ENCODE results near the gene WNT7B. TPM values are rescaled to one million over a fixed set of nuclear protein-coding genes. Genes with fewer than 3 reads are reported as not detected.

The WNT7B gene
- total RNA-seq: not detected

DNA sequence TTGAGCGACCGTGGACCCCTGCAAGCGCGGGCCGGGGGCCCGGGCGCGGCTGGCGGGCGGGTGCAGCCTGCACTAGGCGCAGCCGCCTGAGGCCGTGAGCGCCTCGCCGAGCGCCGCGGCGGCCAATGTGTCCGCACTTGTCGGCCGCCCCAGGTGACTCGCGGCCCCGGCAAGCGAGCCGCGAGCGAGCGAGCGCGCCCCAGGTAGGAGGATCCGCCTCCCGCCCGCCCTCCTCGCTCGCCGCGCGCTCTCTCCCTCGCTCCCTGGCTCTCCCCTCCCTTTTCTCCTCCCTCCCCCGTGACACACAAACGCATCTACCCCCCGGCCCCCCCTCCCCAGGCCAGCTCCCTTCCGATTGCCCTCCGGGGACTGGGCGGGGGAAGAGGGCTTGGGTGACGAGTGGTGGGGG, at the start of gene WNT7B:
TSS of gene WNT7B (minus strand) at position 160 of the 409 bp plus-strand sequence. CDS start 408 bp downstream, outside the sequence.
- TF ChIP-seq, protein P1, sequence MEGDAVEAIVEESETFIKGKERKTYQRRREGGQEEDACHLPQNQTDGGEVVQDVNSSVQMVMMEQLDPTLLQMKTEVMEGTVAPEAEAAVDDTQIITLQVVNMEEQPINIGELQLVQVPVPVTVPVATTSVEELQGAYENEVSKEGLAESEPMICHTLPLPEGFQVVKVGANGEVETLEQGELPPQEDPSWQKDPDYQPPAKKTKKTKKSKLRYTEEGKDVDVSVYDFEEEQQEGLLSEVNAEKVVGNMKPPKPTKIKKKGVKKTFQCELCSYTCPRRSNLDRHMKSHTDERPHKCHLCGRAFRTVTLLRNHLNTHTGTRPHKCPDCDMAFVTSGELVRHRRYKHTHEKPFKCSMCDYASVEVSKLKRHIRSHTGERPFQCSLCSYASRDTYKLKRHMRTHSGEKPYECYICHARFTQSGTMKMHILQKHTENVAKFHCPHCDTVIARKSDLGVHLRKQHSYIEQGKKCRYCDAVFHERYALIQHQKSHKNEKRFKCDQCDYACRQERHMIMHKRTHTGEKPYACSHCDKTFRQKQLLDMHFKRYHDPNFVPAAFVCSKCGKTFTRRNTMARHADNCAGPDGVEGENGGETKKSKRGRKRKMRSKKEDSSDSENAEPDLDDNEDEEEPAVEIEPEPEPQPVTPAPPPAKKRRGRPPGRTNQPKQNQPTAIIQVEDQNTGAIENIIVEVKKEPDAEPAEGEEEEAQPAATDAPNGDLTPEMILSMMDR (IDR thresholded peaks at IDR 0.05; ENCODE audit: low read depth): no peak

- TF ChIP-seq, protein P1 (IDR thresholded peaks at IDR 0.05; ENCODE audit: low read depth): no peak
These were observed 49.3 kb upstream of the WNT7B start for GRCh38 chr22:46025973-46026898.

- TF ChIP-seq, protein P1 (IDR thresholded peaks at IDR 0.05; ENCODE audit: low read depth): no peak
These were observed 48.4 kb upstream of the WNT7B start for GRCh38 chr22:46025225-46025972.

DNA sequence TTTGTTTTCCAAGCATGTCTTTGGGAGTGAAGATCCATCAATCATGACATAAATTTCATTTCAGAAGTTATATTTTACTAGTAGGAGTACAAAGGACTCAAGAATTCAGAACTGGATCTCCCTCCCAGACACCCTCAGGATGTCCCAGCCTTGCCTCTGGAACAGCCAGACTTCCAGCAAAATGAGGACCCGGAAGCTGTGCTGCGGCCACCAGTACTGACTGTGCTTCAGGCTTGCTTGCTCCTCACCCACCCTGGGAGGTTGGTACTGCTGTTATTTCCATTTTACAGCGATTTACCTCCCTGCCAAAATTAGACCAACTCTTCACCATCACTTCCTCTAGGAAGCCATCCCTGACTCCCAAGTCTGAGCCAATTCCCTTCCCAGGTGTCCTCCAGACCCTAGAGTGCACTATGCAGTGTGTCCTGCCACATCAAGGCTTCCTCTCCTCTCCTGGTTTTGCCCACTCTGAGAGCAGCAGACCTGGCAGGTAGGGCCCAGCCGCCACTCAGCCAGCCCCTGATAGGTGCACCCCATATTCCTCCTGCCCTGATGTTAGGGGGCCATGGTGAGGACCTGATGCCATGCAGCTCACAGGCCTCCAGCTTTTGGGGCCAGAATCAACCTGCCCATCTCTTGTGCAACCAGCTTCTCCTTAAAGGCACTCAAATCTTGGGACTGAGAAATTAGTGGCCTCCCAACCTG, 47.3 kb upstream of the WNT7B start:
- TF ChIP-seq, protein P1 (IDR thresholded peaks at IDR 0.05; ENCODE audit: low read depth): no peak

DNA sequence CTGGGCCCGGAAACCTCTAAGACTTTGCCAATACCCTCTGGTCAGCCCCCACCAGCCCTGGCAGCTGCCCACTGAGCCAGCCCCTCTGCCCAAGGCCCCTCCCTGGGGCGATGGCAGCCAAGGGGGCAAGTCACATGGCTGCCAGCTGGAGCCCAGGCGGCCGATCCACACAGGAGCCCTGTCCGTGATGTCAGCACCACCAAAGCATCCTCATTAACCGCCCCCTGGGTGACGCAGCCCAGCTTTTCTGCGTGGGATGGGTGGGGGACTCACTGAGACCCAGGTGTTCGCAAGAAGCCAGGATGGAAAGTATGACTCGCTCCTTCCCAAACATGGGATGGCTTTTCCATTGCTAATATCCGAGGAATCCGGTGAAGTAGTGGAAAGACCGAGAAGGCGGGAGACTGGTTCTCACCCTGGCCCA, 46.6 kb upstream of the WNT7B start:
- TF ChIP-seq, protein P1 (IDR thresholded peaks at IDR 0.05; ENCODE audit: low read depth): no peak

DNA sequence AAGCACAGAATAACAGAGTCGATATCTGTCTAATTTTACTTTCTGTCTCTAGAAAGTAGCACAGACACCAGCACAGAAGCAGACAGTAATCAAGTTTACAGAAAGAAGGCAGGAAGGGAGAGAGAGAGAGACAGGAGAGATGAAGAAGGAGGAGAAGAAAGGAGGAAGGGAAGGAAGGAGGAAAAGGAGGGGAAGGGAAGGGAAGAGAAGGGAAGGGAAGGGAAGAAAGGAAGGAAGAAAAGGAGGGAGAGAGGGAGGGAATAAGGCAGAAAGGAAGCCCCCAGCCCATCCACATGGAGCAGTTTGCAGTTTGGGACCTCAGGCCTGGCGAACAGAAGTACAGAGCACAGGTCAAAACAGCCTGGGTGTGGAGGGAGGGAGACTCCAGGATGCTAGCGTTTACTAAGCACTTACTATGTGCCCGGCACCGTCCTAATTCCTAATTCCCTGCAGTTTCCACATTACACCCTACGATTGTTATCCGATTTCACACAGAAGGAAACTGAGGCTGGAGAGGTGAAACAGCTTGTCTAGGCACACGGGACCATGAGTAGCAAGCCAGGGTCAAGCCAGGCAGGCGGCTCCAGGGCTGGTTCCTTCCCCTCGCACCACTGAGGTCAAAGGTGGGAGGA, 46.0 kb upstream of the WNT7B start:
- TF ChIP-seq, protein P1 (IDR thresholded peaks at IDR 0.05; ENCODE audit: low read depth): no peak

Measured in subcutaneous adipose tissue (tissue), 4 donors.